HL-60 (cell line): ENCODE measurements around the gene KCNMA1.

Source experiments
- SPI1 ChIP-seq: IDR thresholded peaks from 2 replicates; pipeline ENCODE4 v1.6.1; 2012; ENCODE audit warnings: low read depth, mild to moderate bottlenecking, borderline replicate concordance
- TF ChIP-seq, protein P1 (sequence below): IDR thresholded peaks from one replicate; pipeline ENCODE4 v1.5.1; 2011; ENCODE audit warnings: low read length, control low read depth, inconsistent platforms; ENCODE audit not compliant: insufficient read depth

GRCh38 chr10:77673101-77673500 lies 35.5 kb upstream of the KCNMA1 start:
- TF ChIP-seq, protein P1, sequence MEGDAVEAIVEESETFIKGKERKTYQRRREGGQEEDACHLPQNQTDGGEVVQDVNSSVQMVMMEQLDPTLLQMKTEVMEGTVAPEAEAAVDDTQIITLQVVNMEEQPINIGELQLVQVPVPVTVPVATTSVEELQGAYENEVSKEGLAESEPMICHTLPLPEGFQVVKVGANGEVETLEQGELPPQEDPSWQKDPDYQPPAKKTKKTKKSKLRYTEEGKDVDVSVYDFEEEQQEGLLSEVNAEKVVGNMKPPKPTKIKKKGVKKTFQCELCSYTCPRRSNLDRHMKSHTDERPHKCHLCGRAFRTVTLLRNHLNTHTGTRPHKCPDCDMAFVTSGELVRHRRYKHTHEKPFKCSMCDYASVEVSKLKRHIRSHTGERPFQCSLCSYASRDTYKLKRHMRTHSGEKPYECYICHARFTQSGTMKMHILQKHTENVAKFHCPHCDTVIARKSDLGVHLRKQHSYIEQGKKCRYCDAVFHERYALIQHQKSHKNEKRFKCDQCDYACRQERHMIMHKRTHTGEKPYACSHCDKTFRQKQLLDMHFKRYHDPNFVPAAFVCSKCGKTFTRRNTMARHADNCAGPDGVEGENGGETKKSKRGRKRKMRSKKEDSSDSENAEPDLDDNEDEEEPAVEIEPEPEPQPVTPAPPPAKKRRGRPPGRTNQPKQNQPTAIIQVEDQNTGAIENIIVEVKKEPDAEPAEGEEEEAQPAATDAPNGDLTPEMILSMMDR, result no peak
- TF ChIP-seq SPI1, result no peak
